Tibial nerve (tissue), 4 donors: ENCODE results near the gene TRAPPC6A.

ENCODE experiments used
- EP300 ChIP-seq, 2 donors: sonication (generic); formaldehyde crosslinking; IDR thresholded peaks; one replicate each; pipeline ENCODE4 v1.6.1; 2017; ENCODE audit warnings: antibody characterized with exemption in 2 of 2, mild to moderate bottlenecking in 1 of 2
- TF ChIP-seq, protein P1 (sequence below), 5 experiments: fragments of 200-600 bp in 3 of 5; fragments of 450-650 bp in 2 of 5; sonication (generic) in 3 of 5; IDR thresholded peaks; one replicate each; pipeline ENCODE4 v1.5.1; 2016 to 2019; ENCODE audit warnings: antibody characterized with exemption in 5 of 5, mild to moderate bottlenecking in 3 of 5, moderate library complexity in 2 of 5

DNA sequence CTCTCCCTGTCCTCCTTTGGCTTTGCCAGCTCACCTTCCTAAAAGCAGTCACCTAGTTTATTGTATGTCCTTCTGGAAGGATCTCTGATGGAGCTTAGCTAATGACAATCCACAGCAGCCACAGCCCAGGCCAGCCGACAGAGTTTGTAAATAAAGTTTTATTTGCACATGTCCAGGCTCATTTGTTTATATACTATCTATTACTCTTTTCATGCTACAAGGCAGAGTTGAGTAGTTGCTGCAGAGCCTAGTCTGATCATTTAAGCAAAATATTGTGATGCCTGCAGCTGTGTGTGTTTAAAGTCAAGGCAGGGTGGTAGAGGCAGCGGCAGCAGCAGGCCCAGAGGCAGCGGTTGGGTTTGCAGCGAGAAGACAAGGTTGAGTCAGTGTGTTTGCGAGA, 49.9 kb downstream of the TRAPPC6A start:
- TF ChIP-seq, protein P1, sequence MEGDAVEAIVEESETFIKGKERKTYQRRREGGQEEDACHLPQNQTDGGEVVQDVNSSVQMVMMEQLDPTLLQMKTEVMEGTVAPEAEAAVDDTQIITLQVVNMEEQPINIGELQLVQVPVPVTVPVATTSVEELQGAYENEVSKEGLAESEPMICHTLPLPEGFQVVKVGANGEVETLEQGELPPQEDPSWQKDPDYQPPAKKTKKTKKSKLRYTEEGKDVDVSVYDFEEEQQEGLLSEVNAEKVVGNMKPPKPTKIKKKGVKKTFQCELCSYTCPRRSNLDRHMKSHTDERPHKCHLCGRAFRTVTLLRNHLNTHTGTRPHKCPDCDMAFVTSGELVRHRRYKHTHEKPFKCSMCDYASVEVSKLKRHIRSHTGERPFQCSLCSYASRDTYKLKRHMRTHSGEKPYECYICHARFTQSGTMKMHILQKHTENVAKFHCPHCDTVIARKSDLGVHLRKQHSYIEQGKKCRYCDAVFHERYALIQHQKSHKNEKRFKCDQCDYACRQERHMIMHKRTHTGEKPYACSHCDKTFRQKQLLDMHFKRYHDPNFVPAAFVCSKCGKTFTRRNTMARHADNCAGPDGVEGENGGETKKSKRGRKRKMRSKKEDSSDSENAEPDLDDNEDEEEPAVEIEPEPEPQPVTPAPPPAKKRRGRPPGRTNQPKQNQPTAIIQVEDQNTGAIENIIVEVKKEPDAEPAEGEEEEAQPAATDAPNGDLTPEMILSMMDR (IDR thresholded peaks at IDR 0.05): no peak
- no peak for TF ChIP-seq EP300 (IDR thresholded peaks at IDR 0.05)
